GM12878 (cell line): ENCODE data around the gene TCF4. TPM values are rescaled to one million over a fixed set of nuclear protein-coding genes. Genes with fewer than 3 reads are reported as not detected.

Source experiments
- ATAC-seq: fragments of 200-7000 bp; cut with Tn5 transposase; 3 replicates; pipeline ENCODE4 v1.9.1; 2020; ENCODE audit warnings: mild to moderate bottlenecking, moderate library complexity
- BruUV-seq: library from RNA; stranded (reverse); fragments of 400-500 nt; replicated peaks from 2 replicates; lab custom pipeline; 2021; lab: Mats Ljungman, UMichigan
- CTCF ChIA-PET: fragments of 300-600 bp; sonication (Branson Sonifier 250); formaldehyde crosslinking; extraction: SDS; loops from one replicate; lab custom pipeline; 2021; ENCODE audit warnings: inconsistent platforms; lab: Yijun Ruan, JAX
- POLR2A ChIA-PET: fragments of 350-600 bp; formaldehyde crosslinking; extraction: SDS; loops from one replicate; lab custom pipeline; 2021; ENCODE audit warnings: inconsistent platforms; lab: Charles Lee
- RAD21 ChIA-PET: fragments of 300-600 bp; sonication (Branson Sonifier 250); formaldehyde crosslinking; loops from one replicate; lab custom pipeline; 2023; ENCODE audit warnings: antibody characterized with exemption; ENCODE audit not compliant: unreplicated experiment; lab: Charles Lee
- SMC1A ChIA-PET: fragments of 300-600 bp; sonication (Branson Sonifier 250); formaldehyde crosslinking; loops from one replicate; lab custom pipeline; 2023; ENCODE audit not compliant: unreplicated experiment, uncharacterized antibody; lab: Charles Lee
- DNase-seq: peaks from one replicate; pipeline ENCODE4 v3.0.0-alpha.2; 2011; ENCODE audit warnings: low read depth, low spot score
- FAIRE-seq: peaks from 3 replicates; lab custom pipeline; 2011; peaks lifted over from hg19 to GRCh38; lab: Jason Lieb, UNC
- H2AFZ ChIP-seq: 2 replicates; pipeline ENCODE4 v1.6.0; 2011; ENCODE audit warnings: low read depth, low read length, control low read depth; ENCODE audit not compliant: control insufficient read depth
- H3K27ac ChIP-seq: 2 replicates; pipeline ENCODE4 v1.5.1; 2011; ENCODE audit warnings: control low read depth; ENCODE audit not compliant: control insufficient read depth, insufficient read depth
- H3K27me3 ChIP-seq, 2 experiments: replicated peaks in 1 of 2; 2 replicates each; pipeline versions ENCODE4 v1.6.0 to v1.6.1; 2011; ENCODE audit warnings: low read length in 1 of 2; ENCODE audit not compliant: control insufficient read depth in 2 of 2, insufficient read depth in 2 of 2
- H3K36me3 ChIP-seq, 2 experiments: 2 replicates each; pipeline ENCODE4 v1.5.1; 2011; ENCODE audit warnings: low read length in 1 of 2; ENCODE audit not compliant: control insufficient read depth in 2 of 2, insufficient read depth in 2 of 2
- H3K4me1 ChIP-seq: 2 replicates; pipeline ENCODE4 v1.6.1; 2011; ENCODE audit warnings: mild to moderate bottlenecking, low read length, moderate library complexity, mixed read lengths; ENCODE audit not compliant: control insufficient read depth, insufficient read depth
- H3K4me2 ChIP-seq: 2 replicates; pipeline ENCODE4 v1.6.0; 2011; ENCODE audit warnings: control low read depth; ENCODE audit not compliant: control insufficient read depth, insufficient read depth
- H3K4me3 ChIP-seq: fragments of 200-600 bp; sonication (generic); 2 replicates; pipeline ENCODE4 v1.5.1; 2016
- H3K79me2 ChIP-seq: 2 replicates; pipeline ENCODE4 v1.6.0; 2011; ENCODE audit warnings: low read length; ENCODE audit not compliant: control insufficient read depth, insufficient read depth
- H3K9ac ChIP-seq: 2 replicates; pipeline ENCODE4 v1.8.0; 2011; ENCODE audit warnings: low read length, control low read depth, mixed read lengths; ENCODE audit not compliant: control insufficient read depth, insufficient read depth
- H3K9me3 ChIP-seq: replicated peaks from 3 replicates; pipeline ENCODE4 v1.5.1; 2011; ENCODE audit warnings: mild to moderate bottlenecking, low read length; ENCODE audit not compliant: control insufficient read depth, insufficient read depth
- H4K20me1 ChIP-seq: 2 replicates; pipeline ENCODE4 v1.6.0; 2011; ENCODE audit not compliant: control insufficient read depth, insufficient read depth
- BACH1 ChIP-seq: fragments of 450-650 bp; IDR thresholded peaks from 2 replicates; pipeline ENCODE4 v1.6.1; 2017; ENCODE audit warnings: mild to moderate bottlenecking, borderline replicate concordance
- E2F4 ChIP-seq: IDR thresholded peaks from 2 replicates; pipeline ENCODE4 v1.6.1; 2012; ENCODE audit warnings: low read depth, low read length, improper control_type of control experiment
- FOS ChIP-seq: IDR thresholded peaks from 3 replicates; pipeline ENCODE4 v1.6.1; 2011; ENCODE audit warnings: borderline replicate concordance; ENCODE audit not compliant: insufficient read length; ENCODE audit errors: extremely low read depth
- GABPA ChIP-seq: IDR thresholded peaks from 2 replicates; pipeline ENCODE4 v1.6.1; 2014; ENCODE audit warnings: antibody characterized with exemption, low read depth, mild to moderate bottlenecking, inconsistent platforms
- GATAD2B ChIP-seq: fragments of 450-650 bp; conservative IDR thresholded peaks from 2 replicates; pipeline ENCODE4 v1.6.1; 2017; ENCODE audit warnings: low read depth, mild to moderate bottlenecking, moderate library complexity
- HDGF ChIP-seq: fragments of 450-650 bp; IDR thresholded peaks from 2 replicates; pipeline ENCODE4 v1.6.1; 2016; ENCODE audit warnings: antibody characterized with exemption
- IKZF2 ChIP-seq, 2 experiments: fragments of 450-650 bp; IDR thresholded peaks; 2 replicates each; pipeline ENCODE4 v1.6.1; 2017; ENCODE audit warnings: mild to moderate bottlenecking in 2 of 2, moderate library complexity in 2 of 2
- IRF5 ChIP-seq: fragments of 450-650 bp; IDR thresholded peaks from 2 replicates; pipeline ENCODE4 v1.6.1; 2017; ENCODE audit warnings: borderline replicate concordance
- MTA2 ChIP-seq: fragments of 450-650 bp; IDR thresholded peaks from 2 replicates; pipeline ENCODE4 v1.6.1; 2016; ENCODE audit warnings: low read depth, mild to moderate bottlenecking, moderate library complexity
- NFIC ChIP-seq: IDR thresholded peaks from 2 replicates; pipeline ENCODE4 v1.6.1; 2012; ENCODE audit warnings: low read depth, mild to moderate bottlenecking, inconsistent platforms, low read length, moderate library complexity
- NFYB ChIP-seq: IDR thresholded peaks from 2 replicates; pipeline ENCODE4 v1.6.1; 2011; ENCODE audit warnings: low read depth, mild to moderate bottlenecking, low read length, improper control_type of control experiment, moderate library complexity; ENCODE audit not compliant: insufficient read depth
- PBX3 ChIP-seq: IDR thresholded peaks from 2 replicates; pipeline ENCODE4 v1.6.1; 2011; ENCODE audit warnings: mild to moderate bottlenecking, low read depth, low read length, moderate library complexity; ENCODE audit not compliant: insufficient replicate concordance
- RFX5 ChIP-seq: IDR thresholded peaks from 2 replicates; pipeline ENCODE4 v1.6.1; 2011; ENCODE audit warnings: low read depth, low read length, improper control_type of control experiment
- ZNF217 ChIP-seq: fragments of 450-650 bp; IDR thresholded peaks from 2 replicates; pipeline ENCODE4 v1.6.1; 2017; ENCODE audit warnings: antibody characterized with exemption, mild to moderate bottlenecking
- ZNF622 ChIP-seq: fragments of 450-650 bp; IDR thresholded peaks from 2 replicates; pipeline ENCODE4 v1.6.1; 2017; ENCODE audit warnings: mild to moderate bottlenecking, inconsistent platforms
- ZSCAN29 ChIP-seq: fragments of 450-650 bp; IDR thresholded peaks from 2 replicates; pipeline ENCODE4 v1.6.1; 2017; ENCODE audit warnings: mild to moderate bottlenecking, moderate library complexity
- WGBS: methylation state at CpG from one replicate; pipeline ENCODE4 v1.1.6; 2016; ENCODE audit warnings: low lambda C conversion rate; ENCODE audit not compliant: insufficient replicate concordance, insufficient coverage; ENCODE audit errors: missing lambda C conversion rate; 5-methylcytosine and 5-hydroxymethylcytosine counted together
- in situ Hi-C: fragments of 300-500 bp; cut with MboI; formaldehyde crosslinking; loops from 9 replicates; pipeline ENCODE4 v1.14.3; 2018; ENCODE audit warnings: mixed read lengths
- intact Hi-C: fragments of 100-400 bp; cut with micrococcal nuclease; formaldehyde crosslinking; loops from one replicate; pipeline ENCODE4 v1.14.2; 2022; ENCODE audit not compliant: unreplicated experiment
- polyA plus RNA-seq, 11 experiments: library from polyadenylated mRNA; depleted of rRNA in 4 of 11; unstranded in 6 of 11; stranded (reverse) in 5 of 11; fragments of >200 nt; fragmentation: Nextera tagmentation in 4 of 11; fragmentation: Illumina TruSeq in 1 of 11; extraction: Ambion mirVana in 4 of 11; extraction: Trizol in 1 of 11; gene quantifications; 1 replicate in 1 of 11; 2 replicates in 10 of 11; pipeline versions ENCODE4 v1.2.1 to v1.2.3, GENCODE V29; 2011 to 2016; ENCODE audit warnings: inconsistent platforms in 2 of 11, missing spikeins in 2 of 11, low read depth in 1 of 11
- total RNA-seq, 4 experiments: library from RNA; depleted of rRNA in 3 of 4; stranded (reverse); fragments of >200 nt in 3 of 4; fragmentation: Illumina TruSeq in 1 of 4; extraction: Trizol in 1 of 4; gene quantifications; 2 replicates each; pipeline versions ENCODE4 v1.2.1 to v1.2.3, GENCODE V29; 2013 to 2021

Gene TCF4
- total and polyA plus RNA-seq, 10 of the 15 experiments (the other 5 are each of a cell fraction or from before 2014, with no cell fraction given) = 15.2 to 94.0 (median 31.5) TPM

- TF ChIP-seq FOS = no peak
- TF ChIP-seq NFIC = no peak
Measured at GRCh38 chr18:55475916-55476315, 112.1 kb downstream of the TCF4 start (continued).

GRCh38 chr18:55475467-55475866 lies 112.5 kb downstream of the TCF4 start:
- no peak for DNase-seq
- H3K27me3 ChIP-seq = no peaks in the 10 kb centered on the region
- H3K9ac ChIP-seq = no peak overlapping the region
- no peak overlapping the region for H3K4me3 ChIP-seq
- no TSS peak for BruUV-seq
- no peak overlapping the region for H3K27ac ChIP-seq
- H3K4me1 ChIP-seq = no peaks in the 10 kb centered on the region
- H3K79me2 ChIP-seq = no peaks in the 10 kb centered on the region
- FAIRE-seq = no peak
- no peak for TF ChIP-seq IRF5
- TF ChIP-seq NFYB = no peak
- no peak for TF ChIP-seq ZNF622
- no peak for TF ChIP-seq BACH1
- 62% methylated on average over 5 of the region's 5 CpGs for WGBS
- intact Hi-C loops (no loop called here), in situ Hi-C loops (no loop called here)
- H3K4me2 ChIP-seq = no peak overlapping the region
- ChIA-PET RAD21 (no interaction called here), CTCF (no interaction called here), SMC1A (no interaction called here), POLR2A (no interaction called here)
- ATAC-seq = no peak
- H2AFZ ChIP-seq = no peak overlapping the region
- H3K36me3 ChIP-seq = no peaks in the 10 kb centered on the region
- H4K20me1 ChIP-seq = no peaks in the 10 kb centered on the region
- no peaks in the 10 kb centered on the region for H3K9me3 ChIP-seq

GRCh38 chr18:55473560-55473959 lies 114.4 kb downstream of the TCF4 start:
- SMC1A ChIA-PET = no interaction called here
- no peak for TF ChIP-seq MTA2
- TF ChIP-seq PBX3 = no peak
- TF ChIP-seq E2F4 = no peak
- no peak for TF ChIP-seq HDGF
- no peak for TF ChIP-seq GATAD2B
- no peak for TF ChIP-seq ZNF217
- no peak for TF ChIP-seq FOS
- no peak for TF ChIP-seq IKZF2 (IDR thresholded peaks at IDR 0.05)
- TF ChIP-seq ZSCAN29 = no peak
- no peak for TF ChIP-seq GABPA
- TF ChIP-seq RFX5 = no peak

More at GRCh38 chr18:55473560-55473959, 114.4 kb downstream of the TCF4 start:
- FAIRE-seq (no peak), ATAC-seq (no peak), DNase-seq (no peak)
- intact Hi-C loops (no loop called here), in situ Hi-C loops (no loop called here)
- ChIA-PET RAD21 (no interaction called here), CTCF (no interaction called here), POLR2A (no interaction called here)
- Histone ChIP-seq H3K79me2 (no peaks in the 10 kb centered on the region), H3K4me3 (no peak overlapping the region), H3K27me3 (no peaks in the 10 kb centered on the region), H3K9ac (no peak overlapping the region), H3K36me3 (no peaks in the 10 kb centered on the region), H2AFZ (no peak overlapping the region), H3K27ac (no peak overlapping the region), H3K4me2 (no peak overlapping the region), H3K4me1 (no peaks in the 10 kb centered on the region), H3K9me3 (no peaks in the 10 kb centered on the region), H4K20me1 (no peaks in the 10 kb centered on the region)
- no TSS peak for BruUV-seq
